Subcutaneous adipose tissue (tissue), 4 donors: ENCODE measurements around the gene GNG7. TPM values are rescaled to one million over a fixed set of nuclear protein-coding genes. Genes with fewer than 3 reads are reported as not detected.

Experiments used
- total RNA-seq, 4 donors: library from RNA; depleted of rRNA; stranded (reverse); fragments of >200 nt; gene quantifications; one replicate each; pipeline ENCODE4 v1.1.0, GENCODE V29; 2016
- TF ChIP-seq, protein P1 (sequence below): fragments of 450-650 bp; IDR thresholded peaks from one replicate; pipeline ENCODE4 v1.5.1; 2016; ENCODE audit warnings: low read depth, mild to moderate bottlenecking, control low read depth, antibody characterized with exemption, moderate library complexity

The GNG7 gene
- total RNA-seq, 4 donors from 2014 or later: 0.16 to 3.6 (median 0.82) TPM

GRCh38 chr19:2540646-2541454 is 161.6 kb downstream of the GNG7 start:
- TF ChIP-seq, protein P1, sequence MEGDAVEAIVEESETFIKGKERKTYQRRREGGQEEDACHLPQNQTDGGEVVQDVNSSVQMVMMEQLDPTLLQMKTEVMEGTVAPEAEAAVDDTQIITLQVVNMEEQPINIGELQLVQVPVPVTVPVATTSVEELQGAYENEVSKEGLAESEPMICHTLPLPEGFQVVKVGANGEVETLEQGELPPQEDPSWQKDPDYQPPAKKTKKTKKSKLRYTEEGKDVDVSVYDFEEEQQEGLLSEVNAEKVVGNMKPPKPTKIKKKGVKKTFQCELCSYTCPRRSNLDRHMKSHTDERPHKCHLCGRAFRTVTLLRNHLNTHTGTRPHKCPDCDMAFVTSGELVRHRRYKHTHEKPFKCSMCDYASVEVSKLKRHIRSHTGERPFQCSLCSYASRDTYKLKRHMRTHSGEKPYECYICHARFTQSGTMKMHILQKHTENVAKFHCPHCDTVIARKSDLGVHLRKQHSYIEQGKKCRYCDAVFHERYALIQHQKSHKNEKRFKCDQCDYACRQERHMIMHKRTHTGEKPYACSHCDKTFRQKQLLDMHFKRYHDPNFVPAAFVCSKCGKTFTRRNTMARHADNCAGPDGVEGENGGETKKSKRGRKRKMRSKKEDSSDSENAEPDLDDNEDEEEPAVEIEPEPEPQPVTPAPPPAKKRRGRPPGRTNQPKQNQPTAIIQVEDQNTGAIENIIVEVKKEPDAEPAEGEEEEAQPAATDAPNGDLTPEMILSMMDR: no peak

GRCh38 chr19:2540251-2540645 is 162.2 kb downstream of the GNG7 start:
- TF ChIP-seq, protein P1: no peak

GRCh38 chr19:2538096-2538757 is 164.3 kb downstream of the GNG7 start:
- TF ChIP-seq, protein P1: no peak

GRCh38 chr19:2536461-2536860 is 166.0 kb downstream of the GNG7 start:
- TF ChIP-seq, protein P1: no peak

DNA sequence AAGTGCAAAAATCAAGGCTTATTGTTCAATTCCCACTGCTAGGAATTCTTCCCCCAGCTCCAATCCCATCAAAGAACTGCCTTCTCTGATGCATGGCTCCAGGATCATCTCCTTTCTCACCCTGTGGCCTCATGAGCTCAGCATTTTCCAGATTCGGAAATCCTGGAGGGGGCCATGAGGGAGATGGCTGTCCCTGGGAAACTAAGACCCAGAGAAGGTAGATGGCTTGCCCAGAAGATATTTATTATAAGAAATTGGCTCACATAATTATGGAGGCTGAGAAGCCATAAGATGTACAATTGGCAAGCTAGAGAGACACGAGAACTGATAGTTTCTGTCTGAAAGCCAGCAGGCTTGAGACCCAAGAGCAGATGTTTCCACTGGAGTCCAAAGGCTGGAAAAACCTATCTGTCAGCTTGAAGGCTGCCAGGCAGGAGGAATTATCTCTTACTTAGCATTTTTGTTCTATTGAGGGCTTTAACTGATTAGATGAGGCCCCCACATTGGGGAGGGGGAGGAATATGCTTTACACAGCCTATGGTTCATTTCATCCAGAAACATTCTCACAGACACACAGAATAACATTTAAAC is 168.0 kb downstream of the GNG7 start:
- TF ChIP-seq, protein P1: no peak

- TF ChIP-seq, protein P1: no peak
Measured at GRCh38 chr19:2533686-2534422, 168.6 kb downstream of the GNG7 start.

DNA sequence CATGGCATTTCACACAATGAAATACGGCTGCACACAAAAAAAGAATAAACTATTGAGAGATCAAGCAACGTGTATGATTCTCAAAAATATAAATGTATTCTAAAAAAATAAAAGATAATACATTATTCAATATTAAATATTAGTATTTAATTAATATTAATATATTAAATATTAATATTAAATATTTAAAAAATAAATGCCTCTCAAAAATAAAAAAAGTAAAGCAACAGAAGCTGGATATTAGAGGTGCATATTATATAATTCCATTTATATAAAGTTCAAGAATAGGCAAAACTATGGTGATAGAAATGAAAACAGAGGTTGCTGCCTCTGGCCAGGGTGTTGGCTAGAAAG is 169.4 kb downstream of the GNG7 start:
- TF ChIP-seq, protein P1: no peak
